Stimulated activated CD8-positive, alpha-beta memory T cell treated with anti-CD3 and anti-CD28 coated beads, Interleukin-12 subunit alpha, Interleukin-12 subunit beta, amount 100 ng/mL, for 4 hours (primary cell): ENCODE measurements around the gene GMDS.

ENCODE experiments used
- DNase-seq: peaks from one replicate; pipeline ENCODE4 v3.0.0-alpha.2; 2020; ENCODE audit warnings: low read depth

Gene GMDS

DNA sequence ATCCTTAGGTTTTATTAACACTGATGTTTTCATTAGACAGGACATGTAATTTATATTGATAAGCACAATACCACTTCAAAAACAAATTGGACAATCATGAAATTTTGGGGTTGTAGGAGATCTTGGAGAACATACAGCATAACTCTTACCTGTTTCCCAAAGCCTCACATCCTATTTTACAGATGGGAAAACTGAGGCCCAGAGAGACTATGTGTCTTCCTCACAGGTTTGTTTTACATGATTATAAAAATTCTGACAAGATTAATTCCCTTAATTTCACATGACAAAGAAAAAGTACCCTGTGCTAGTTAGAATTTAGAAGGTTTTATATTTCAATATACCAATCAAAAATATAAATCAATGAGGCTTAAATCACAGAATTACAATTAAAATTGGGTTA lies 145.5 kb downstream of the GMDS start:
- no peak for DNase-seq

- no peak for DNase-seq
These were observed 147.9 kb downstream of the GMDS start for GRCh38 chr6:2097464-2097863.

- no peak for DNase-seq
These were observed 150.8 kb downstream of the GMDS start for GRCh38 chr6:2094642-2095041.

DNA sequence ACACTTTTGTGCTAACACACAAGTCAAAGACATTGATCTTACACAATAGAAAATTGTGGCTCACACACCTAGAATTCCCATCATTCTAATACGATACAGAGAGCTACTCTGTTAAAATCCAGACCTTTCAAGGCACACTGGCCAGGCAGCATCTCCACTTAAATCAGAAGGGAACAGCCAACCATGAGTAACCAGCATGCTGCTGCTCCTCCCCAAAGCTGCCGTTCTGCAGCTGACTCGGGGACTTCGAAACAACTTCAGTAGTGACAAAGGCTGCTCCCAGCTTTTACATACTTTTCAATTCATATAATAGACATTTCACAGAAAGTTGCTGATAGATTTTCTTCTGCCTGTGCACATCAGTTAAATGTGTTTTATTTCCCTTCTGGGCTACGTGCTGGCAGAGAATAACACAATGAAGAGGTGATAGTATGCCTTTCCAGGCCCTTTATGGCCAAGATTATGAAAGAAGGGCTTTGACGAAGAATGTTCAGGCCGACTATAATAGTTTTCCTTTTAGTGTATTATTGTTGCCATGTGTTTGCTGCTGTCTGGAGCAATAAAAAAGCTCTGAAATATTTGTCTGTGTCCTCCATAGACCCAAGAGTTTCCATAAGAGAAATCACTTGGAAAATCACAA lies 159.0 kb downstream of the GMDS start:
- no peak for DNase-seq

DNA sequence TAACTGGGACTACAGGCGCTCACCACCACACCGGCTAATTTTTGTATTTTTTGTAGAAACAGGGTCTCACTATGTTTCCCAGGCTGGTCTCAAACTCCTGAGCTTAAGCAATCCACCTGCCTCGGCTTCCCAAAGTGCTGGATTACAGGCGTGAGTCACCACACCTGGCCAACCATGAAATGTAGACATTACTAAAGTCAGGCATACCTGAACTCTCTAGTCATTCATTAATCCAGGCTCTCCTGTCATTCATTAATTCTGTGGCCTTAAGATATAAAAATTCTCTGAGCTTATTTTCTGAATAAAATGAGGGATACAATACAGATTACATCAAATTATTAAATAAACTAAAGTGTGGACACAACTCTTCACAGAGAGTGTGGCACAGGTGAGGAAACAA lies 159.7 kb downstream of the GMDS start:
- no peak for DNase-seq

GRCh38 chr6:2081155-2082138 lies 164.0 kb downstream of the GMDS start:
- no peak for DNase-seq

DNA sequence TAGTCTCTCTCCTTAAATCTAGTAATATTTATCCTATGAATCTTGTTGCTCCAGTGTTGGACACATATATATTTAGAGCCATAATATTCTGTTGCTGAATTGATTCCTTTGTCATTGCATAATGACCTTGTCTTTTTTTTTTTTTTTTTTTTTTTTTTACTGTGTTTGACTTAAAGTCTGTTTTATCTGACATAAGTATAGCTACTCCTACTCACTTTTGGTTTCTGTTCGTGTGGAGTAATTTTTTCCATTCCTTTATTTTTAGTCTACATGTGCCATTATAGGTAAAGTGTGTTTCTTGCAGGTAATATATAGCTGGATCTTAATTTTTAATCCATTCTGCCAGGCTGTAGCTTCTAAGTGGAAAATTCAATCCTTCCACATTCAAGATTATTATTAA lies 166.5 kb downstream of the GMDS start:
- DNase-seq: no peak

DNA sequence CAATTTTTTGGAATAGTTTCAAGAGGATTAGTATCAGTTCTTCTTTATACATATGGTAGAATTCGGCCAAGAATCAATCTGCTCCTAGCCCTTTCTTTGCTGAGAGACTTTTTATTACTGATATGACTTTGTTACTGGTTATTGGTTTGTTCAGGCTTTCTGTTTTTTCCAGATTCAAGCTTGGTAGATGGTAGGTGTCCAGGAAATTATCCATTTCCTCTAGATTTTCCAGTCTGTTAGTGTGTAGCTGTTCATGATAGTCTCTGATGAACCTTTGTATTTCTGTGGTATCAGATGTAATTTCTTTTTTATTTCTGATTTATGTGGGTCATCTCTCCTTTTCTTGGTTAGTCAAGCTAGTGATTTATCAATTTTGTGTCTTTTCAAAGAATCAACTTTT lies 167.6 kb downstream of the GMDS start:
- no peak for DNase-seq

GRCh38 chr6:2073476-2073875 lies 171.9 kb downstream of the GMDS start:
- DNase-seq: no peak

- no peak for DNase-seq
These were observed 173.0 kb downstream of the GMDS start for GRCh38 chr6:2072453-2072852.

DNA sequence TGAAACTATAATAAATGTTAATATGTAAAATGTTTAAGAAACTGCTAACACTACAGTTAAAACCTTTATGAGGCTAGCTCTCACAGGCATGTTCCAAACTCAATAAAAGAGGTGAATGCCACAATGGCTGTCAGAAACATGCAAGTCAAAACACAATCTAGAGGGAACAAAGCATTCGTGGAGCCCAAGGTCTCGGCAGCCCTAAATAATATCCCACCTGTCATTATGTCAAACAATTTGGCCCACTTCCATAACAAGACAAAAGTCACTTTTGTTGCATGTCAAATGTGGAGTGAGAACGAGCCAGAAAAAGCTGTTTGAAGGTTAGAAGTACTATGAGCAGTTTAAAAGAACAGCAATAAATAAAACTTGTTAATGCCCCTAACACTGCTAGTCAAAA lies 181.9 kb downstream of the GMDS start:
- no peak for DNase-seq

- DNase-seq: no peak
These were observed 183.5 kb downstream of the GMDS start for GRCh38 chr6:2061880-2062279.

DNA sequence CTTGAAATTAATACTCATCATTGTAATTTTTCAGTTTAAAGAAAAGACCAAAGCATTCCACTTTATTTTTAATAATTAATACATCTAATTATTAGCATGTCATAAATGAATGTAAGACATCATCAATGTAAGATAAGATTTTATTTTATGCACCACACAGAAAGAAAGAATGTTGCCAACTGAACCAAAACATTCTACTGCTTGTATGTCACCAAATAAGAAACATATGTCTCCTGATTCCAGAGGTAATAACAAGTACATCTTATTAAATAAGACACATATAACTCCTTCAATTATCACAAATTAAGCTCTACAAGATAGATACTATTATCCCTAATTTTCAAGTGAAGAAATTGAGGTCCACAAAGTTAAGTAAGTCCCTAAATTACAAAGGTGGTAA lies 189.5 kb downstream of the GMDS start:
- no peak for DNase-seq

DNA sequence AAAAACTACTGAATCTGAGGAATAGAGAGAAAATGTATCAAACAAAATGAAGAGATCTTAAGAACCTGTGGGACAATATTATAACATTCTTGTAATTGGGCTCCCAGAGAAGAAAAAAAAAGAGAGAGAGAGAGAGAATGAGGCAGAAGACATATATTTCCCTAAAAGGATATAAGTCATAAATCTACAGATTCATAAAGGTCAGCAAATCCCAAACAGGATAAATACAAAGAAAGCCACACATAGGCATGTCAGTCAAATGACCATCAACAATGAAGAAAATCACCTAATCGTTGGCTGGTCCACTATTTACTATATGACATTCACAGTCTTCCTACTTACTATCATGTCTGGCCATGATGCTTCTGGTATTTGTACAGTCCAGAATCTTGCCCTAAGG lies 190.3 kb downstream of the GMDS start:
- DNase-seq: no peak

GRCh38 chr6:2054516-2055067 lies 190.8 kb downstream of the GMDS start:
- no peak for DNase-seq

- no peak for DNase-seq
These were observed 191.7 kb downstream of the GMDS start for GRCh38 chr6:2053691-2054090.

- DNase-seq: no peak
These were observed 197.6 kb downstream of the GMDS start for GRCh38 chr6:2047855-2048254.

DNA sequence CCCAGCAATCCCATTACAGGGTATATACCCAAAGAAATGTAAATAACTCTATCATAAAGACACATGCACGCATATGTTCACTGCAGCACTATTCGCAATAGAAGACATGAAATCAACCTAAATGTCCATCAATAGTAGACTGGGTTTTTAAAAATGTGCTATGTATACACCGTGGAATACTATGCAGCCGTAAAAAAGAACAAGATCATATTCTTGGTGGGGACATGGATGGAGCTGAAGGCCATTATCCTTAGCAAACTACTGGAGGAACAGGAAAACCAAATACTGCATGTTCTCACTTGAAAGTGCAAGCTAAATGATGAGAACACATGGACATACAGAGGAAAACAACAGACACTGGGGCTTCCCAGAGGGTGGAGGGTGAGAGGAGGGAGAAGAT lies 201.2 kb downstream of the GMDS start:
- no peak for DNase-seq

GRCh38 chr6:2042956-2043648 lies 202.3 kb downstream of the GMDS start:
- DNase-seq: no peak

DNA sequence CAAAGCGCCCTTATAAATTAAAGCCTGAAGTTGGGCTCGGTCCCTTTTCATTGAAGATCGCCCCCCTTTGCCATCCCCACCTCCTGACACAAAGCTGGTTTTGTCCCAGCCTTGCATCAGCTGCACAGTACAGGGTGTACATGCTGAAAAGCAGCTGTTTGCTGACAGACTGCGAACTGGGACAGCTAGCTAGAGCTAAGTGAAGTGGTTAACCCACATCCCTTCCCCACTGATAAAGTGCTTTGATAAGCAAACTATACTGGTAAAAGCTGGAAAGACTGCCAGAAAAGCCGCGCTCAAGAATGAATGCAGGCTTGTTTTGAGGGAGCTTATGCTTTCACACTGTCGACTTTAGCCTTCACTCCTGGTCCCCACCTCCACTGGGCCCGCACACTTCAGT lies 207.3 kb downstream of the GMDS start:
- no peak for DNase-seq

DNA sequence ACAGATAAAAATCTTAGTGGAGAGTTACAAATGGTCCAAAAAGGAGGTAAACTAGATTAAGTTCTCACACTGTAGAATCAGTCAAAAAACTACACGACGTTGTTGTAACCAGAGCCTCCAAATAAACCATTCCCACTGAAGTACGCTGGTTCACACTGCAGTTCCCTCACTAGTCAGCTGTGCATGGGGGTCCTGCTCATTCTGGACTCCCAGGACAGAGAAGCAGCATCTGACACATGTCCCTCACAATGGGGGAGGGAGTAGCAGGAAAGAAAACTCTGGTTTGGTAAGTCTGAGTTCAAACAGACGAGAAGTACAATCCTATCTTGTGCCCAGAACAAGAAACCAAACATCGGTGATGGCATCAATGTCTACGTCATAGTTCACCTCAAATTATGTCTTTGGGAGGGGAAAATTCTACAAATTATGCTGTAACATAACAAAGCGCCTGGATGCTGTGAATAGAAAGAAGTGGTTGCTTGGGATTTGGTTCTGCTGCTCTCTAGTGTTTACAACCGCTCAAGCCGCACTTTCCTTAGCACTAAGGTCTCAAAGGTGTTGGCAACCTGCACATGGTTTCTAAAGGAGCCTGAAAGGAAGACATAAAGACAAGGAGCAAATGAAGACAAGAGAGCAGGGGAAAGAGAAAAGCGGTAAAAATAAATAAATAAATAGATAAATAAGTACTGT lies 208.0 kb downstream of the GMDS start:
- no peak for DNase-seq

GRCh38 chr6:2036710-2037023 lies 208.7 kb downstream of the GMDS start:
- no peak for DNase-seq
